Measurements from ENCODE around the gene OSBPL2.

Gene OSBPL2

DNA sequence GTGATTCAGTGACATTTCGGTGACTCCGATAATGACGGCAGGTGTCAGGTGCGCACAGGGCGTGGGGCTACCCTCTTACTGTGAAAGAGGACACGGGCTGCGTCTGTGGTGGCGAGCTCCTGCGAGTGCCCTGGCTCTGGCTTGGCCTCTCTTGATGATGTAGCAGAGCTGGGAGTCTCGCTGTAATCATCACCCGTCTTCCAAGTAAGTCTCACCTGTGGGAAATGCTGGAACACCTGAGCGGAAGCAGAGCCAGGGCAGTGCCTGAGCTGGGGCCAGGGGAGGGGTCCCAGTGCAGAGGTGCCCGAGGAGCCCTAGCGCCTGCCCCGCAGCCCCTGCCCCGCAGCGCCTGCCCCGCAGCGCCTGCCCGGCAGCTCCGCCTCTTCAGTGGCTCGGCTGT, 4.8 kb downstream of the OSBPL2 start:
- H3K9me3 ChIP-seq (ENCODE audit: control insufficient read depth, insufficient read depth, low read length): no peaks in the 10 kb centered on the region
- H3K36me3 ChIP-seq (ENCODE audit: insufficient read depth, low read length): no peaks in the 10 kb centered on the region
- H3K4me1 ChIP-seq (ENCODE audit: insufficient read depth, low read length): no peaks in the 10 kb centered on the region; the same call in 1 of the 2 replicates
- H3K9ac ChIP-seq (ENCODE audit: low read depth, low read length): no peak overlapping the region

DNA sequence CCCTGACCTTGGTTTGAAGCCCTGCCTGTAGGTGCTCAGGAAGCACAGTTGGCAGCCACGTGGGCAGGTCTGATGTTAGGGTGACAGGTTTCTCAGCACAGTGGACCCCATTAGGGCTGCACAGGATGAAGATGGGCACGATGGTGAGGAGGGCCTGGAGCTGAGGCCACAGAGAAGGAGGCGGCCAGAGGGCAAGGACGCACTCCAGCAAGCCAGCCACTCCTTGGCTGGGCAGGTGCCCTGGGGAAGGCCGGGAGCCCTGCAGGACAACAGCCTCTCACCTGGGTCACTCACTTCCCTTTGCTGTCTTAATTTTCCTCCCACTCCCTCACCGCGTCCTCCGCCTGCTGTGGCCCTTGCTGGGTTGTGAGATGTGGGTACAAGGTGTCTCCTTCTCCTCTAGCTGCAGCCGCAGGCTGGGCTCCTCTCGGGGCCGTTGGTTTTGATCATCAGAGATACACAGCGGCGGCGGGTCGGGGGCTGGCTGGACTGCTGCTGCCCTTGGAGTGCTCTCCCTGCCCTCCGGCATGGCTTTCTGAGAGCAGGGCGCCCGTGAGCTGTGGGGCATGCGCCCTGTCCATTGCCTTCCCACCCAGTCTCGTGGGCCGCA, 5.7 kb downstream of the OSBPL2 start:
- Histone ChIP-seq H3K9me3 (ENCODE audit: control insufficient read depth, insufficient read depth, low read length) (no peaks in the 10 kb centered on the region), H3K4me1 (ENCODE audit: insufficient read depth, low read length) (no peaks in the 10 kb centered on the region; the same call in 1 of the 2 replicates), H3K9ac (ENCODE audit: low read depth, low read length) (no peak overlapping the region), H3K36me3 (ENCODE audit: insufficient read depth, low read length) (no peaks in the 10 kb centered on the region)

DNA sequence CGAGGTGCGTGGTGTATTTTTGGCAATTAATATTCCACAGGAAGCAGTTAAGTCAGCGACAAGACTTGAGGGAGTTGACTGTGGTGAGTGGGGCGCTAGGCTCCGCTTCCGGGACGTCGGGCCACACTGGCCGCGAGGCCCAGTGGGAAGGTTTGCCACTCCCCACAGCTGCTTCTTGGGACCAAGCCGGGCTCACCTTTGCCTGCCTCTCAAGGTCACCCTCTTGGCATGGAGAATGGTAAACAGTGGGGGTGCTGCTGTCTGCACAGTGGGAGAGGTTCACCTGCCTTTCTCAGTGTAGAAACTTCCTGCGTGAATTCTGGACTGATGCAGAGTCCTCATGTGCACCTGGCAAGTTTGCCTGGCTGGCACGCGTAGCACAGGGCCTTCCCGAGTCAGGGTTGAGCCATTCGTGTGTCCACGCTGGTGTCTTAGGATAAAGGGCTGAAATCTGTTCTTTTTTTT, 6.4 kb downstream of the OSBPL2 start:
- H3K4me1 ChIP-seq (ENCODE audit: insufficient read depth, low read length): no peaks in the 10 kb centered on the region; the same call in 1 of the 2 replicates
- no peak overlapping the region for H3K9ac ChIP-seq (ENCODE audit: low read depth, low read length)
- H3K9me3 ChIP-seq (ENCODE audit: control insufficient read depth, insufficient read depth, low read length): no peaks in the 10 kb centered on the region
- no peaks in the 10 kb centered on the region for H3K36me3 ChIP-seq (ENCODE audit: insufficient read depth, low read length)

DNA sequence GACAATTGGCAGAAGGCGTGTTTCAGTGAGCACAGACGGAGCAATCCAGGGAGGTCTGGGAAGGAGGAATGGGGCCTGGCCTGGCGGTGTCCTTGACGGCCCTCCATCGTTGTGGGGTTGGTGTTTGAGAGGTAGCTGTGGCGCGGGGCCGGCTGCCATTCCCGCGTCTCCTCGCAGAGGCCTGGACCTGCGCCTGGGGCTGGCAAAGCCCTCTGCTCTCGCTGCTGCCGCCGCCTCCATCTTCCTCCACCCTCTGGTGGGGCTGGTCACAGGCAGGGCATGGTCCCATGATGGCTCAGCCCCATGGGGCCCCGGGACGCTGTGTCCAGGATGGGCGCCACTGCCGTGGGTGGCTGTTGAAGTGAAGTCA, 7.6 kb downstream of the OSBPL2 start:
- H3K9ac ChIP-seq (ENCODE audit: low read depth, low read length): no peak overlapping the region

DNA sequence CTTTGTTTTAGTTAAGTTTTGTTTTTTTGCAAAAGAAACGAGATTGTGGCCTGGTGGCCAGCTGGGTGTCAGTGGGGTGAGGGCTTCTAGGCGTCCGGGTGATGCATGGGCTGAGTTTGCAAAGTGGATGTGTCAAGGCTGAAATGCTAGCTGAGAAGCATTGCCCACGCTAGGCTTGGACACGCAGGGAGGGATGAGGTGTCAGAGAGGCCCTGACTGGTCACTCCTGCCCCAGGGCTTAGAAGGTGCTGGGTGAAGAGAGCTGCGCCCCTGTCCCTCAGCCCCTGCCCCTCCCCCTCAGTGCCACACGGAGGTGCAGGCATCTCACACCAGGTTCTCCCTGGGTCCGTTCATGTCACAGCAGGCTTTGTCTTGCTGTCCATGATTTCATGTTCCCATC, 8.1 kb downstream of the OSBPL2 start:
- Histone ChIP-seq H3K36me3 (ENCODE audit: insufficient read depth, low read length) (no peaks in the 10 kb centered on the region), H3K9ac (ENCODE audit: low read depth, low read length) (no peak overlapping the region), H3K9me3 (ENCODE audit: control insufficient read depth, insufficient read depth, low read length) (no peaks in the 10 kb centered on the region), H3K4me1 (ENCODE audit: insufficient read depth, low read length) (no peaks in the 10 kb centered on the region; the same call in 1 of the 2 replicates)

More for the DNA sequence above, 7.6 kb downstream of the OSBPL2 start:
- no peaks in the 10 kb centered on the region; the same call in 1 of the 2 replicates for H3K4me1 ChIP-seq (ENCODE audit: insufficient read depth, low read length)
- H3K36me3 ChIP-seq (ENCODE audit: insufficient read depth, low read length): no peaks in the 10 kb centered on the region
- H3K9me3 ChIP-seq (ENCODE audit: control insufficient read depth, insufficient read depth, low read length): no peaks in the 10 kb centered on the region

DNA sequence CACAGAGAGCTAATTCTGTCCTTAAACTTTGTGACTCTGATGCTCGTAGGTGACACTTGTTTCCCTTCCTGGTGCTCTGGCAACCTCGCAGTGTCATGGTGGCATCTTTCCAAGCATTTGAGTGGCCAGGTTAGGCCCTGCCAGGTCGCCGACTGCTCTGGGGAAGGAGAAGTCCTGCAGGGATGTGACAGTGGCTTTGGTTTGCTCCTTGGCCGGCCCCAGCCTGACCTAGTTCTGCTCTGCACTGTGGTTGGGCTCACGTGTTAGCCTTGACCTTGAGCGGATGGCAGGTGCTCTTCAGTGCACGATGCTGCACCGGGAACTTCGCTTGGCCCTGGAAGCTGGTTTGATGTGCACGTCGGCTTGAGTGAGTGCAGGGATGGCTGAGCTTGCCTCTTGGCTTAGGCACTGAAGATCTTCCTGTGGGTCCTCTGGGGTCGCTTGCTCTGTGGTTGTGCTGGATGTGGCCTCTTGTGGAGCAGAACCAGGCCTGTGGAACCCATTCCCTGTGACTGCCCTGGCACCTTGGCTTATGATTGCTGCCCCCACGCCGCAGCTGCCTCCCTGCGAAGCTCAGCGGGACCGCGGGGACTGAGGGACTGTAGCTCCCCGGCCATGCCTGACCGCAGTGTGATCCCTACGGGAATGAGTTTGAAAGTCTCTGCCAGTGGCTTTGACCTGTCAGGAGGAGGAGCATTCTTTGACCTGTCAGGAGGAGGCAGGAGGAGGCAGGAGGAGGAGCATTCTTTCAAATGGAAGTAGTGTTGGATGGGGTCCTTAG, 8.7 kb downstream of the OSBPL2 start:
- Histone ChIP-seq H3K9ac (ENCODE audit: low read depth, low read length) (no peak overlapping the region), H3K4me1 (ENCODE audit: insufficient read depth, low read length) (no peaks in the 10 kb centered on the region; the same call in 1 of the 2 replicates), H3K9me3 (ENCODE audit: control insufficient read depth, insufficient read depth, low read length) (no peaks in the 10 kb centered on the region), H3K36me3 (ENCODE audit: insufficient read depth, low read length) (no peaks in the 10 kb centered on the region)

DNA sequence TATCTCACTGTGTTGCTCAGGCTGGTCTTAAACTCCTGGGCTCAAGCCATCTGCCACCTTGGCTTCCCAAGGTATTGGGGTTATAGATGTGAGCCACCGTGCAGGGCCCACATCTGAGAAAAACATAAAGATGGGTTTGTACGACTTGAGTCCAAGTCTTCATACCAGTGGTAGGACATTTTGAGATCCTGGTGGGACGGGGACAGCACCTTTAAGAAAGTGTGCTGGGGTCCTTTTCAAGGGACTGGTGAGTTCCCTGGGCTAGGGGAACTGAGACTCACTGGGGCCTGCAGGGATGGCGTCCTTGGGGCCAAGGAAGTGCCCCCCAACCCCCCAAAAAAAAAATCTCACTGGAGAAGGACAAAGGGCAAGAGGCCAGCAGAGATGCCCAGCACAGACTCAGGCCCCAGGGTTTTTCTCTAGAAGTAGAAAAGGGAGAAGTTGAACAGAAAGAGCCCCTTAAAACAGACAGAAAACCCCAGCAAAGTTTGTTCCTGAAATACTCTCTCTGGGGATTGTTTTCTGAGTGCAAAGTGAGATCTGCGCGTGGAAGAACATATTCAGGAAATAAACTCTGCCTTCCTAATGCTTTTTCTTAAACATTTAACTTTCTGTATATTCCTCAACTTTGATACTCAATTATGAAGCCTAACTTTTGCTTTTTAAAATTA, 10.7 kb downstream of the OSBPL2 start:
- no peaks in the 10 kb centered on the region for H3K36me3 ChIP-seq (ENCODE audit: insufficient read depth, low read length)
- no peak overlapping the region for H3K9ac ChIP-seq (ENCODE audit: low read depth, low read length)
- peaks cover 2% of the 10 kb centered on the region; the same call in 1 of the 2 replicates for H3K4me1 ChIP-seq (ENCODE audit: insufficient read depth, low read length)
- no peaks in the 10 kb centered on the region for H3K9me3 ChIP-seq (ENCODE audit: control insufficient read depth, insufficient read depth, low read length)

DNA sequence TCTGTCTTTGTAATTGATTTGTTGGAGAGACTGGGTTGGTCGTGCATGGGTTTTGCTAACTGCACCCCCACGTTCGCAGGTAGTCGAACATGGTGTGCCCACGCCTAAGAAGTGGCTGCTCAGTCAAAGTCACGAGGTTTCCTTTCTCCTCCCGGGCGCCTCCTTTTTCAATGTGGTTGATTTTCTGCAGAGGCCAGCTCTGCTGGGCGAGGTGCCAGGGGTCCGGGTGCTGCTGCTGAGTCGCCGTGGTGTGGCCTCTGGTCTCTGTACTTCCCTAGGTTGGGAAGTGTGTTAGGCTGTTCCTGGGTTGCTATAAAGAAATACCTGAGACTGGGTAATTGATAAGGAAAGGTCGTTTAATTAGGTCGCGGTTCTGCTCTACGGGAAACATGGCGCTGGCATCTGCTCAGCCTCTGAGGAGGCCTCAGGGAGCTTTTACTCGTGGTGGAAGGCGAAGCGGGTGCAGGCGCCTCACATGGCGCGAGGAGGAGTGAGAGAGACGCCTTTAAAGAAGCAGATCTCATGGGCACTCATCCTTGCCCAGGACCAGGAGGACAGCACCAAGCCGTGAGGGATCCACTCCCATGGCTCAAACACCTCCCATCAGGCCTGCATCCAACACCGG, 14.1 kb downstream of the OSBPL2 start:
- 0 out of 2 replicates have a peak, but pooled peaks cover 4% of the 10 kb centered on the region for H3K4me1 ChIP-seq (ENCODE audit: insufficient read depth, low read length)
- H3K36me3 ChIP-seq (ENCODE audit: insufficient read depth, low read length): 0 out of 2 replicates have a peak, but pooled peaks cover 5% of the 10 kb centered on the region
- no peaks in the 10 kb centered on the region for H3K9me3 ChIP-seq (ENCODE audit: control insufficient read depth, insufficient read depth, low read length)
- H3K9ac ChIP-seq (ENCODE audit: low read depth, low read length): no peak overlapping the region

DNA sequence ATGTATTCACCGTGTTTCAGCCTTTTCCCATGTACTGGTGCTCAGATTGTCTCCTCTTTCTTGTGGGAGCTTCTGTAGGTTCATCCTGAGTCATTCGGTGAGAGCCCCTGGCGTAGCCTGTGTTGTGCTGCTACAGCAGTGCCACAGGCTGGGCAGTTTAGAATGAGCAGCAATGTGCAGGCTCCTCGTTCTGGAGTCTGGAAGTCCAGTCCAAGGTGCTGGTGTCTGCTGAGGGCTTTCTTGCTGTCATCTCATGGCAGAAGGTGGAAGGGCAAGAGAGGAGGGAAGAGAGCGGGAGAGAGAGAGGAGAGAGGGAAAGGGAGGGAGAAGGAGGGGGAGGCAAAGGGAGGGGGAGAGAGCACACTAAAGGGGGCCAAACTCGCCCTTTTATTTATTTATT, 15.1 kb downstream of the OSBPL2 start:
- Histone ChIP-seq H3K9ac (ENCODE audit: low read depth, low read length) (no peak overlapping the region), H3K4me1 (ENCODE audit: insufficient read depth, low read length) (0 out of 2 replicates have a peak, but pooled peaks cover 4% of the 10 kb centered on the region)

DNA sequence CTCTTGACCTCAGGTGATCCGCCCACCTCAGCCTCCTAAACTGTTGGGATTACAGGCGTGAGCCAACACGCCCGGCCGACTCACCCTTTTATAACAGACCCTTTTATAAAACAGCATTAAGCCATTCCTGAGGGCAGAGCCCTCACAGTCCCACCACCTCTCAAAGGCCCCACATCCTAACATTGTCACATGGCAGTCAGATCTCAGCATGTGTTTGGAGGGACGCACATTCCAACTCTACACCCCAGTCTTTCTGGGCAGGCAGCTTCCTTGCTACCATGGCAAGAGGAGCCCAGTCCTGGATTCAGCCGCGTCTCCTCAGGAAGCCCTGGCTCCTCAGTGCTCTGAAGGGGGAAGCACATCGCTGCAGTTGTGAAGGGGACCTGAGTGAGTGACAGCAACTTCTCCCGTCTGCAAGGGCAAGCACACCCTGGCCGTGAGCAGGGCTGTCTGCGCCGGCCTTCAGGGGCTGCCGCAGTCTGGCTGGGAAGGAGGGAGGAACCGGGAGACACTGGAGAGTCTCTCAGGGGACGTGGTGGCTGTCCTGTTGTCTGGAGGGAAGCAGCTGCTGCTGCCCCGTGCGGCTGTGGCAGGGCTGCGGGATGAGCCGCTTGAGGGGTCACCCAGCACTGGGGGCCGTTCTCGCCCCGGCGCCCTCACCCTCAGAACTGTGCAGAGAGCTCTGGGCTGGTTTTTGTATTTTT, 15.9 kb downstream of the OSBPL2 start:
- Histone ChIP-seq H3K4me1 (ENCODE audit: insufficient read depth, low read length) (0 out of 2 replicates have a peak, but pooled peaks cover 4% of the 10 kb centered on the region), H3K36me3 (ENCODE audit: insufficient read depth, low read length) (0 out of 2 replicates have a peak, but pooled peaks cover 5% of the 10 kb centered on the region), H3K9me3 (ENCODE audit: control insufficient read depth, insufficient read depth, low read length) (no peaks in the 10 kb centered on the region), H3K9ac (ENCODE audit: low read depth, low read length) (no peak overlapping the region)

More for the DNA sequence above, 15.1 kb downstream of the OSBPL2 start:
- H3K9me3 ChIP-seq (ENCODE audit: control insufficient read depth, insufficient read depth, low read length): no peaks in the 10 kb centered on the region
- H3K36me3 ChIP-seq (ENCODE audit: insufficient read depth, low read length): 0 out of 2 replicates have a peak, but pooled peaks cover 5% of the 10 kb centered on the region

DNA sequence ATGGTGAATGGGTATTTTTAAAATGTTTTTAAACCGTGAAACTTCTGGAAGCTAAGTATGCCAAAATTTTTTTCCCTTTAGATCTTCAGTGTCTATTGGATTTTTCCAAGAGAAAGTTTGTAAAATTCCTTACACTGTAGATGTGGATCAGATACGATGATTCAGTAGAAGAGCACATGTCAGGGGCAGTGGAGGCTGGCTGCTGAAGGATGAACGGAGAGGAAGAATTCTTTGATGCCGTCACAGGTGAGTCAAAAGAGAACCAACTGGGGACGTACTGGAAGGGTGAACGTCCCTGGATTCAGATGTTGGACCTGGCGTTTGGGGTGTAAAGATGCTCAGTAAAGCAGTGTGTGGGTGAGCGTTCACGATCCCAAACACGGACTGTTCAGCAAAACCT, 17.7 kb downstream of the OSBPL2 start:
- H3K36me3 ChIP-seq (ENCODE audit: insufficient read depth, low read length): 0 out of 2 replicates have a peak, but pooled peaks cover 5% of the 10 kb centered on the region
- 0 out of 2 replicates have a peak, but pooled peaks cover 4% of the 10 kb centered on the region for H3K4me1 ChIP-seq (ENCODE audit: insufficient read depth, low read length)
- H3K9ac ChIP-seq (ENCODE audit: low read depth, low read length): no peak overlapping the region
- H3K9me3 ChIP-seq (ENCODE audit: control insufficient read depth, insufficient read depth, low read length): no peaks in the 10 kb centered on the region

DNA sequence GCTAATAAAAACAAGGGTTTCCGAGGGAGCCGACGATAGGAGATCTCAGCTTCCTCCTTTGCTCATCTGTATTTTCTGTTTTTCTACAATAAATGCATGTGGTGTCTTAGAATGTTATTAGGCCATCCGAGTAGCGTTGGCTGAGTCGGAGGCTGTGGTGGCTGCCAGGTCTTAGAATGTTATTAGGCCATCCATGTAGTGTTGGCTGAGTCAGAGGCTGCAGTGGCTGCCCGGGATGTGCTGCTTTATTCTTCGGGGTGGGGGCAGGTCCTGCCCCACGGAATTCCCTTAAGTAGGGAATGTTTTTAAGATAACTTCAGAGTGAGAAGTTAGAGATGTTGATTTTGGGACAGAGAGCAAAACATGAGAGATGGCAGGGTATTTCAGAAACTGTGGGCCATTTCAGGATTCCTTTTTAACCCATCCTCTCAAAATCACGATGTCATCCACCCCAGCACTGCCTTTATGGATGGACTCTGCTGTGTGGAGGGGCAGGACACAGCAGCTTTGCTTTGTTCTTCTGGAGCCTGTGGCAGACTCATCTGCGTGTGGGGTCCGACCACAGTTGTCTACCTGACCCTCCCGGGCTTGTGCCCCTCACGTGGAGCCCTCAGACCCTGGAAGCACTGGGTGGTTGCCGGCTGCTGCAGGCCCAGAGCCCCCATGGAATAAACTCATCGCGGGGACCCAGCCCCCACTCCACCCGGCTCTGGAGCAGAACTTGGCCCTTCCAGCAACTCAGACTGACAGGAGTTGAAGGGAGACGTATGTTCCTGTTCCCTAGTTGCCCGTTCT, 20.4 kb downstream of the OSBPL2 start:
- H3K4me1 ChIP-seq (ENCODE audit: insufficient read depth, low read length): 0 out of 2 replicates have a peak, but pooled peaks cover 4% of the 10 kb centered on the region
- H3K9me3 ChIP-seq (ENCODE audit: control insufficient read depth, insufficient read depth, low read length): no peaks in the 10 kb centered on the region
- H3K36me3 ChIP-seq (ENCODE audit: insufficient read depth, low read length): peaks cover 9% of the 10 kb centered on the region; the same call in 1 of the 2 replicates
- no peak overlapping the region for H3K9ac ChIP-seq (ENCODE audit: low read depth, low read length)

DNA sequence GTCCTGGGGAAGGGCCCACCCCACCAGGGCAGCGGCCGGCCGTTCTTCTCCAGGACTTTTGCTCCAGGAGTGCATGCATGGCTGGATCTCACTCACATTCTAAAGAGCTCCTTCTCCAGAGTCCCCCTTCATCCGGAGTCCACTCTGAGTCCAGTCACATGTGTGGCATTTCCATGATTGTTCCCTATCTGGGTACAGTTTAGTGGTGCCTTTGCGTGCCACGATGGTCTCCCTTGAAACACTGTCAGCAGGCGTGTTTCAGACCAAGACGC, 20.9 kb downstream of the OSBPL2 start:
- Histone ChIP-seq H3K36me3 (ENCODE audit: insufficient read depth, low read length) (peaks cover 9% of the 10 kb centered on the region; the same call in 1 of the 2 replicates), H3K4me1 (ENCODE audit: insufficient read depth, low read length) (0 out of 2 replicates have a peak, but pooled peaks cover under 1% of the 10 kb centered on the region), H3K9me3 (ENCODE audit: control insufficient read depth, insufficient read depth, low read length) (no peaks in the 10 kb centered on the region), H3K9ac (ENCODE audit: low read depth, low read length) (no peak overlapping the region)
